Right forelimb (tissue), 1 donor: Measurements from ENCODE around the gene ALKBH4.
"Not testable (repeated sequence)": the region's sequence is repeated elsewhere in the genome, so short reads cannot be mapped to it uniquely, and the experiment has no call there.

Experiments used
- DNase-seq: peaks from one replicate; pipeline ENCODE4 v3.0.0-alpha.2; 2018

ALKBH4 gene

GRCh38 chr7:102454932-102455331 lies 9.7 kb downstream of the ALKBH4 start:
- not testable (repeated sequence) for DNase-seq

GRCh38 chr7:102454468-102454867 lies 10.2 kb downstream of the ALKBH4 start:
- no peak for DNase-seq

- DNase-seq: no peak
These were observed 11.3 kb downstream of the ALKBH4 start for GRCh38 chr7:102453319-102453718.

GRCh38 chr7:102452451-102452850 lies 12.2 kb downstream of the ALKBH4 start:
- no peak for DNase-seq

- DNase-seq: no peak
These were observed 13.2 kb downstream of the ALKBH4 start for GRCh38 chr7:102451371-102452054.

- no peak for DNase-seq
These were observed 14.4 kb downstream of the ALKBH4 start for GRCh38 chr7:102450242-102450641.

- no peak for DNase-seq
These were observed 15.5 kb downstream of the ALKBH4 start for GRCh38 chr7:102449136-102449535.

- no peak for DNase-seq
These were observed 17.4 kb downstream of the ALKBH4 start for GRCh38 chr7:102447311-102447710.

- no peak for DNase-seq
These were observed 18.1 kb downstream of the ALKBH4 start for GRCh38 chr7:102446387-102447156.

- no peak for DNase-seq
These were observed 19.0 kb downstream of the ALKBH4 start for GRCh38 chr7:102445674-102446071.

- no peak for DNase-seq
These were observed 19.5 kb downstream of the ALKBH4 start for GRCh38 chr7:102444961-102445673.

- no peak for DNase-seq
These were observed 24.5 kb downstream of the ALKBH4 start for GRCh38 chr7:102439963-102440795.

- DNase-seq: no peak
These were observed 28.5 kb downstream of the ALKBH4 start for GRCh38 chr7:102436118-102436517.

GRCh38 chr7:102434039-102434486 lies 30.6 kb downstream of the ALKBH4 start:
- no peak for DNase-seq

GRCh38 chr7:102433219-102434038 lies 31.2 kb downstream of the ALKBH4 start, which contains the start of gene ORAI2:
Gene ORAI2, plus strand, starts transcription at chr7:102433575. Its CDS starts 5,382 bp downstream, at chr7:102438957.
- DNase-seq: peak; percentile 91

GRCh38 chr7:102432442-102433218 lies 32.0 kb downstream of the ALKBH4 start:
- no peak for DNase-seq

- DNase-seq: no peak
These were observed 32.9 kb downstream of the ALKBH4 start for GRCh38 chr7:102431617-102432298.

- no peak for DNase-seq
These were observed 35.3 kb downstream of the ALKBH4 start for GRCh38 chr7:102429141-102429899.

- no peak for DNase-seq
These were observed 37.7 kb downstream of the ALKBH4 start for GRCh38 chr7:102427019-102427405.
